DND-41 (cell line): ENCODE data around the gene AGMO.

Experiments
- CTCF ChIP-seq: IDR thresholded peaks from 2 replicates; pipeline ENCODE4 v1.5.1; 2012; ENCODE audit warnings: borderline replicate concordance, low read length, moderate library complexity, mild to moderate bottlenecking; ENCODE audit not compliant: poor library complexity, severe bottlenecking; ENCODE audit errors: extremely low read depth
- EZH2 ChIP-seq: IDR thresholded peaks from 3 replicates; pipeline ENCODE4 v1.6.1; 2012; ENCODE audit warnings: borderline replicate concordance, low read depth, mild to moderate bottlenecking, moderate library complexity, low read length, inconsistent platforms; ENCODE audit not compliant: severe bottlenecking

- no peak for TF ChIP-seq CTCF
- no peak for TF ChIP-seq EZH2
Measured at GRCh38 chr7:15218261-15218660, 343.6 kb downstream of the AGMO start.
